RWPE2 (cell line): ENCODE results near the gene CFAP97D2.

Experiments
- ATAC-seq: fragments of 200-7000 bp; cut with Tn5 transposase; 3 replicates; pipeline ENCODE4 v1.9.1; 2021; ENCODE audit warnings: low read depth
- DNase-seq: peaks from one replicate; pipeline ENCODE4 v3.0.0-alpha.2; 2020; ENCODE audit warnings: low spot score
- H3K27ac ChIP-seq: fragments of 450-650 bp; 2 replicates; pipeline ENCODE4 v1.5.1; 2017; ENCODE audit warnings: mild to moderate bottlenecking; ENCODE audit not compliant: poor library complexity, severe bottlenecking
- H3K27me3 ChIP-seq: fragments of 250-450 bp; sonication (Bioruptor Pico); 2 replicates; pipeline ENCODE4 v1.5.1; 2021; ENCODE audit warnings: mild to moderate bottlenecking, moderate library complexity; ENCODE audit not compliant: insufficient read depth, poor library complexity, severe bottlenecking
- H3K36me3 ChIP-seq: fragments of 250-450 bp; sonication (Bioruptor Pico); 2 replicates; pipeline ENCODE4 v1.5.1; 2020; ENCODE audit warnings: low read depth, mild to moderate bottlenecking, moderate library complexity
- H3K4me1 ChIP-seq: fragments of 250-450 bp; sonication (Bioruptor Pico); 2 replicates; pipeline ENCODE4 v1.5.1; 2021; ENCODE audit warnings: mild to moderate bottlenecking, moderate library complexity; ENCODE audit not compliant: insufficient read depth, poor library complexity, severe bottlenecking
- H3K4me3 ChIP-seq: fragments of 250-450 bp; sonication (Bioruptor Pico); 2 replicates; pipeline ENCODE4 v1.5.1; 2021; ENCODE audit warnings: mild to moderate bottlenecking, moderate library complexity; ENCODE audit not compliant: severe bottlenecking
- H3K9me3 ChIP-seq: fragments of 250-450 bp; sonication (Bioruptor Pico); 2 replicates; pipeline ENCODE4 v1.5.1; 2021; ENCODE audit warnings: mild to moderate bottlenecking, moderate library complexity; ENCODE audit not compliant: severe bottlenecking
- TF ChIP-seq, protein P1 (sequence below): fragments of 450-650 bp; IDR thresholded peaks from one replicate; pipeline ENCODE4 v1.5.1; 2017; ENCODE audit warnings: mild to moderate bottlenecking, moderate library complexity; ENCODE audit not compliant: poor library complexity, severe bottlenecking

Gene CFAP97D2

GRCh38 chr13:114225610-114226009 is 46.6 kb downstream of the CFAP97D2 start:
- Histone ChIP-seq H3K4me1 (no peaks in the 10 kb centered on the region), H3K27ac (no peak overlapping the region), H3K36me3 (no peaks in the 10 kb centered on the region), H3K9me3 (no peaks in the 10 kb centered on the region), H3K4me3 (no peak overlapping the region), H3K27me3 (no peaks in the 10 kb centered on the region)
- TF ChIP-seq, protein P1, sequence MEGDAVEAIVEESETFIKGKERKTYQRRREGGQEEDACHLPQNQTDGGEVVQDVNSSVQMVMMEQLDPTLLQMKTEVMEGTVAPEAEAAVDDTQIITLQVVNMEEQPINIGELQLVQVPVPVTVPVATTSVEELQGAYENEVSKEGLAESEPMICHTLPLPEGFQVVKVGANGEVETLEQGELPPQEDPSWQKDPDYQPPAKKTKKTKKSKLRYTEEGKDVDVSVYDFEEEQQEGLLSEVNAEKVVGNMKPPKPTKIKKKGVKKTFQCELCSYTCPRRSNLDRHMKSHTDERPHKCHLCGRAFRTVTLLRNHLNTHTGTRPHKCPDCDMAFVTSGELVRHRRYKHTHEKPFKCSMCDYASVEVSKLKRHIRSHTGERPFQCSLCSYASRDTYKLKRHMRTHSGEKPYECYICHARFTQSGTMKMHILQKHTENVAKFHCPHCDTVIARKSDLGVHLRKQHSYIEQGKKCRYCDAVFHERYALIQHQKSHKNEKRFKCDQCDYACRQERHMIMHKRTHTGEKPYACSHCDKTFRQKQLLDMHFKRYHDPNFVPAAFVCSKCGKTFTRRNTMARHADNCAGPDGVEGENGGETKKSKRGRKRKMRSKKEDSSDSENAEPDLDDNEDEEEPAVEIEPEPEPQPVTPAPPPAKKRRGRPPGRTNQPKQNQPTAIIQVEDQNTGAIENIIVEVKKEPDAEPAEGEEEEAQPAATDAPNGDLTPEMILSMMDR, result no peak
- ATAC-seq, result no peak
- no peak for DNase-seq

GRCh38 chr13:114226088-114226487 is 47.0 kb downstream of the CFAP97D2 start:
- Histone ChIP-seq H3K4me1 (no peaks in the 10 kb centered on the region), H3K36me3 (no peaks in the 10 kb centered on the region), H3K9me3 (no peaks in the 10 kb centered on the region), H3K27ac (no peak overlapping the region), H3K27me3 (no peaks in the 10 kb centered on the region), H3K4me3 (no peak overlapping the region)
- TF ChIP-seq, protein P1, result no peak
- no peak for DNase-seq
- ATAC-seq, result 0 out of 3 replicates have a peak, but pooled peaks have one; percentile 11

DNA sequence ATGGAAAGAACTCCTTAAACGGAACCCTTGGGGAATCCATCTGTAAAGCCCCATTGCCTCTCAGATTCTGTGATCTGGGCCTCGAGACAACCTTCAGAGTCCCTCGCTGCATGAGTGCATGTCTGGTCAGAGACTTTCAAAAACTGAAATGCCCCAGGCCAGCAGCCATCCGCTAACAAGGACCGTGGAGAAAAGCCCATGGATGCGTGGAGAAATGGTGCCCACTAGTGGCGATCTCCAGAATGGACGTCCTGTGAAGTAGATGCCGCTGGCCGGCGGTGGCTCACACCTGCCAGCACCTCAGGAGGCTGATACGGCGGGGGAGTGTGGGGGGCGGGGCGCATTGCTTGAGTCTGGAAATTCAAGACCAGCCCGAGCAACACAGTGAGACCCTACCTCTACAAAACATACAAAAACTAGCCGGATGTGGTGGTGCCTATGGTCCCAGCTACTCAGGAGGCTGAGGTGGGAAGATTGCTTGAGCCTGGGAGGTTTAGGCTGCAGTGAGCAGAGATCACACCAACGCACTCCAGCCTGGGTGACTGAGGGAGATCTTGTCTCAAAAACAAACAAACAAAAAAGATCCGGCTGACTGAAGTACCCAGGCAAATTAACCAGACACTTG is 47.8 kb downstream of the CFAP97D2 start:
- H3K4me1 ChIP-seq, result no peaks in the 10 kb centered on the region
- H3K27me3 ChIP-seq, result no peaks in the 10 kb centered on the region
- no peaks in the 10 kb centered on the region for H3K9me3 ChIP-seq
- H3K36me3 ChIP-seq, result no peaks in the 10 kb centered on the region
- peak; percentile 69 for DNase-seq
- peak; percentile 91 for ATAC-seq
- H3K27ac ChIP-seq, result no peak overlapping the region
- TF ChIP-seq, protein P1, result peak; percentile 95
- H3K4me3 ChIP-seq, result no peak overlapping the region

- TF ChIP-seq, protein P1, result no peak
Measured at GRCh38 chr13:114227528-114227927, 48.5 kb downstream of the CFAP97D2 start.

DNA sequence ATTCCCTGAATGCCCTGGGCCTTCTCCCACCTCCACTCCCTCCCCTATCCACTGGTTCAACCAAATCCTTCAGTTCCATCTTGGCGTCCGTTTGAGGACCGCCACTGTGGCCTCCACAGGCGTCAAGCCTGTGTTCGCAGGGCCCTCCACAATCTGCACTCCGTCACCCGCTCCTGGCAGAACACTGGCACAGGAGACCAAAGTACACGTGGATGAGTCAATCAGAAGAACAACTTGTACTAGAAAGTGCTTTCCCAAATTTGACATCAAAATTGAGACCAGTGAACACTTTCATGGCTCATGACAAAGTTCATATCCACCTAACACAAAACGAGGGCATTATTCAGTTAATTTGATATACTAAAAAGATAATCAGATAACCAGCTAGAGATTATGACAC is 49.1 kb downstream of the CFAP97D2 start:
- Histone ChIP-seq H3K36me3 (no peaks in the 10 kb centered on the region), H3K27ac (no peak overlapping the region), H3K4me1 (no peaks in the 10 kb centered on the region), H3K4me3 (no peak overlapping the region), H3K9me3 (no peaks in the 10 kb centered on the region), H3K27me3 (no peaks in the 10 kb centered on the region)
- ATAC-seq, result no peak
- TF ChIP-seq, protein P1, result no peak
- no peak for DNase-seq

More at GRCh38 chr13:114227528-114227927, 48.5 kb downstream of the CFAP97D2 start:
- Histone ChIP-seq H3K36me3 (no peaks in the 10 kb centered on the region), H3K4me3 (no peak overlapping the region), H3K27ac (no peak overlapping the region), H3K4me1 (no peaks in the 10 kb centered on the region), H3K9me3 (no peaks in the 10 kb centered on the region), H3K27me3 (no peaks in the 10 kb centered on the region)
- no peak for ATAC-seq
- no peak for DNase-seq
